Loucy (cell line): ENCODE data around the gene CD24.

Source experiments
- EZH2phosphoT487 ChIP-seq: fragments of 200-600 bp; IDR thresholded peaks from 2 replicates; pipeline ENCODE4 v1.6.1; 2018; ENCODE audit warnings: antibody characterized with exemption, mild to moderate bottlenecking, moderate library complexity, borderline replicate concordance
- TF ChIP-seq, protein P1 (sequence below): fragments of 200-600 bp; sonication (generic); conservative IDR thresholded peaks from 2 replicates; pipeline ENCODE4 v1.5.1; 2014; ENCODE audit warnings: mild to moderate bottlenecking, antibody characterized with exemption, low read length

DNA sequence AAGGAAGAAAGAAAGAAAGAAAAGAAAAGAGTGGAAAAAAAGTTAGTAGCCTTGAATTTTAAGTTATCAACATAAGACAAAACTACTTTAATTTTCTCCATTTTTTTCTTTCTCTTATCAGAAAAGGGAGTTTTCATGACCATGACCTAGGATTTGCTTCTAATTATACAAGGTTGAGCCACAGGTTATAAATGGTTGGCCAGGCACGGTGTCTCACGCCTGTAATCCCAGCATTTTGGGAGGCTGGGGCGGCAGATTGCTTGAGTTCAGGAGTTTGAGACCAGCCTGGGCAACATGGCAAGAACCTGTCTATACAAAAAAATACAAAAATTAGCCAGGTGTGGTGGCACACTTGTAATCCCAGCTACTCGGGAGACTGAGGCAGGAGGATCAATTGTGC lies 45.7 kb upstream of the CD24 start:
- TF ChIP-seq, protein P1, sequence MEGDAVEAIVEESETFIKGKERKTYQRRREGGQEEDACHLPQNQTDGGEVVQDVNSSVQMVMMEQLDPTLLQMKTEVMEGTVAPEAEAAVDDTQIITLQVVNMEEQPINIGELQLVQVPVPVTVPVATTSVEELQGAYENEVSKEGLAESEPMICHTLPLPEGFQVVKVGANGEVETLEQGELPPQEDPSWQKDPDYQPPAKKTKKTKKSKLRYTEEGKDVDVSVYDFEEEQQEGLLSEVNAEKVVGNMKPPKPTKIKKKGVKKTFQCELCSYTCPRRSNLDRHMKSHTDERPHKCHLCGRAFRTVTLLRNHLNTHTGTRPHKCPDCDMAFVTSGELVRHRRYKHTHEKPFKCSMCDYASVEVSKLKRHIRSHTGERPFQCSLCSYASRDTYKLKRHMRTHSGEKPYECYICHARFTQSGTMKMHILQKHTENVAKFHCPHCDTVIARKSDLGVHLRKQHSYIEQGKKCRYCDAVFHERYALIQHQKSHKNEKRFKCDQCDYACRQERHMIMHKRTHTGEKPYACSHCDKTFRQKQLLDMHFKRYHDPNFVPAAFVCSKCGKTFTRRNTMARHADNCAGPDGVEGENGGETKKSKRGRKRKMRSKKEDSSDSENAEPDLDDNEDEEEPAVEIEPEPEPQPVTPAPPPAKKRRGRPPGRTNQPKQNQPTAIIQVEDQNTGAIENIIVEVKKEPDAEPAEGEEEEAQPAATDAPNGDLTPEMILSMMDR: no peak
- TF ChIP-seq EZH2phosphoT487: no peak
